CD1c-positive myeloid dendritic cell (primary cell): Measurements from ENCODE around the gene SLC41A2.
A peak's percentile ranks its signal among the peaks of the same experiment; 100 is the strongest.
"Not testable (repeated sequence)": the region's sequence is repeated elsewhere in the genome, so short reads cannot be mapped to it uniquely, and the experiment has no call there.

ENCODE experiments used
- DNase-seq: peaks from one replicate; pipeline ENCODE4 v3.0.0-alpha.2; 2016; ENCODE audit errors: extremely low spot score

The SLC41A2 gene, protein sequence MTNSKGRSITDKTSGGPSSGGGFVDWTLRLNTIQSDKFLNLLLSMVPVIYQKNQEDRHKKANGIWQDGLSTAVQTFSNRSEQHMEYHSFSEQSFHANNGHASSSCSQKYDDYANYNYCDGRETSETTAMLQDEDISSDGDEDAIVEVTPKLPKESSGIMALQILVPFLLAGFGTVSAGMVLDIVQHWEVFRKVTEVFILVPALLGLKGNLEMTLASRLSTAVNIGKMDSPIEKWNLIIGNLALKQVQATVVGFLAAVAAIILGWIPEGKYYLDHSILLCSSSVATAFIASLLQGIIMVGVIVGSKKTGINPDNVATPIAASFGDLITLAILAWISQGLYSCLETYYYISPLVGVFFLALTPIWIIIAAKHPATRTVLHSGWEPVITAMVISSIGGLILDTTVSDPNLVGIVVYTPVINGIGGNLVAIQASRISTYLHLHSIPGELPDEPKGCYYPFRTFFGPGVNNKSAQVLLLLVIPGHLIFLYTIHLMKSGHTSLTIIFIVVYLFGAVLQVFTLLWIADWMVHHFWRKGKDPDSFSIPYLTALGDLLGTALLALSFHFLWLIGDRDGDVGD

DNA sequence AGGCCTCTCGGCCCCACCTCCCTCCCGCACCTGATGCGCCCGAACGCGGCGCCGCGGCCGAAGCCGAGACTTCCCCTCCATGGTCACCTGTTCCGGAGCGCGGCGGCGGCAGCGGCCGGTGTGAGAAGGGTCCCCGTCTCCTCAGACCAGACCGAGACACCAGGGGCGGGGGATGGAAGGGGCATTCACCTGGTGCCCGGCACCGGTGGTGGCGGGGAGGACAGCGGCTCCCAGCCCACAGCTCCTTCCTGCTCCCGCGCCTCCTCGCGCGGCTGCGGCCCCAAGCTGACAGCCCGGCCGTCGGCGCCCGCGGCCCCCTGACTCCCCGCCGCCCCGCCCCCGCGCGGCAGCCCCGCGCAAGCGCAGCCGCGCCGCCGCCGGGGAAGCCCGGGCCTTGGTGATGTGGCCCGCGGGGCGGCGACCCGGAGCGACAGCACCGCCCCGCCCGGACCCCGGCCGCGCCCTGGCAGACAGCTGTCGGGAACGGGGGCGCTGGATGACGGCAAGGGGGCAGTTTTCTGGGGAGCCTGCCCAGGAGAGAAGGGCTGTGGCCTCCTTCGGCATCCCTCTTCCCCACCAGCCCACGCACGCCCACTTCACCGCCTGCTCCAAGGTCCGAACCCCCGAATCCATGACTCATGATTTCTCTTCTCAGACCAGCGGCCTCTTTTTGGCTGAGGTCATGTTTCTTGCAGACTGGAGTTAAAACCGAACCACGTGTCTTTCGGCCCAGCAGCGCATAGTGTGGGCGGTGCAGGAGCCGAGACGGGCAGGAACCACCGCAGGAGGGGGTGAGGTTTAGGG, at the start of gene SLC41A2:
Gene SLC41A2 (minus strand): TSS at position 290 of the 804 bp plus-strand sequence. CDS start 29,763 bp downstream, outside the sequence.
- DNase-seq, result peak; percentile 96

DNA sequence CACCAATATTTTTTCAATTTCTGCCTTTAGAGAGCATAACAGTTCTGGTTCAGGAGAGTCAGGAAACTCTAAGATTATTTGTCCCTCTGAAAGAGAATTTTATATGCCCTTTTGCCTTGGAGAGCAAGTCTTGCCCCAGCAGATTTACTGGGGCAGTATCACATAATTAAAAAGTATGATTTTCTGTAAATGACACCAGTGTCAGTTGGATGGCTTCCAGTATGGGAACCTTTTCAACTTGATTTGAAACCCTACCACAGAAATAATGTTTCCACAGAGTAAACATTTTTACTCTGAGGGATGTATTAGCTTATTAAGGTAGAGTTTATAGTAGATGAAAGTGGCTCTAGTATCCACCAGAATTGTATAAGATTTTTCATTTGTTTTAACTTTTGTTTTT, 43.4 kb upstream of the SLC41A2 start:
- no peak for DNase-seq

DNA sequence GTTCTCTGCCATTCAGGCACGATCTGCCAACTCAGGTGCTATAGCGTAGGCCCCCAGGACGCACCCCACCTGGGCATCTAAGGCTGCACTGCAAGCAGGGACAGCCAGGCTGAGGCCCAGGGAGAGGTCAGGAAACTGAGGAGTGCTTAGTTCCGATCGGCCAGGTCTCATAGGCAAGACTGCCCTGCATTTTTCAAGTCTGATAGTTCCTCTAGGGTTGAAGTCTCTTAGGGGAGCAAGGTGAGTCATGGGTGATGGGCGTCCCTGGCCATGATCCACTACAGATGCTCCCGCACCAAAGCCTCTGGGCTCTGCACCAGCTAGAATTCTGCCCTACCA, 41.2 kb upstream of the SLC41A2 start:
- DNase-seq, result no peak

DNA sequence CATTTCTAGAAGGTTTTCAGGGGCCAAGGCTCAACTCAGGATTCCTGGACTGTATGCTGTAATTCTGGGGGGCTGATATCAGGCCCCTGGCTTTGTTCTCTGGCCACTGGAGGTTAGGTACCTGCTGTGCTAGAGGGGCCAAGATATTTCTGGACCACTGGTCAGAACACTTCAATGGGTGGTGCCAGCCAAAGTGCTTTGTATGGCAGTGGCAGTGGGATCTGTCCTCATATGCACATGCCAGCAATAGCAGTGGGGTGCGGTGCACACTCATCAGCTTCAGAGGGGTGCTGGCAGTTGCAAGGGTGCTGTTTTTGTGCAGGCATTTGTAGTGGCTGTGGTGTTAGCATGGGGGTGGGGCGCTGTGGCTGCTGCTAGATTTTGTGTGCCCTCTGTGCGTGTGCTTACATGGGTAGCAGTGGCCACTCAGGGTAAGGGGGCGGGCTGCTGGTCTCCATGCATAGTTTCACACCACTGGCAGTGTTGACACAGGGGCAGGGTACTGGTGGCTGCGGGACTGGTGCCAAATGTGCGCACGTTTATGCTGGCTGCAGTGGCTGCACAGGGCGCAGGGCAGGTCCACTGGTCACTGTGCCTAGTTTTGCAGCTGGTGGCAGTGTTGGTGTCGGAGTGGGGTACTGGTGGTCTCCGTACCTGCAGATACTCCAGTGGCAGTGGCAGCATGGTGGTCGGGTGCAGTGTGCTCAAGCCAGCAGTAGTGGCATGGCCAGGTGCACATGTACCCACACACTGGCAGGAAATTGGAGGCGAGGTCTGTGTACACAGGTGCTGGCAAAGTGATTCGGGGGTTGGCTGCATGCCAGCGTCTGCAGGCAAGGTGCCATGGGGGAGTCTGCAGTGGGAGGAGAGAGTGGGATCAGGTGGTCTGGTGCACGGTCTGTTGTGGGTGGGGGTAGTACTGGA, 40.6 kb upstream of the SLC41A2 start:
- no peak for DNase-seq

DNA sequence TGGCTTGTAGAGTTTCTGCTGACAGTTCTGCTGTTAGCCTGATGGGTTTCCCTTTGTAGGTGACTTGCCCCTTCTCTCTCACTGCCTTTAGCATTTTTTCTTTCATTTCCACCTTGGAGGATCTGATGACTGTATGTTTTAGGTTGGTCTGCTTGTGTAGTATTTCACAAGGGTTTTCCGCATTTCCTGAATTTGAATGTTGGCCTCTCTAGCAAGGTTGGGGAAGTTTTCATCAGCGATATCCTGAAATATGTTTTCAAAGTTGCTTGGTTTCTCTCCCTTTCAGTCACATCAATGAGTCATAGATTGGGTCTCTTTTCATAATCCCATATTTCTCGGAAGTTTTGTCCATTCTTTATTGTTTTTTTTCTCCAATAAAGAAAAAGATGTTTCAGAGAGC, 39.5 kb upstream of the SLC41A2 start:
- DNase-seq, result peak; percentile 60

DNA sequence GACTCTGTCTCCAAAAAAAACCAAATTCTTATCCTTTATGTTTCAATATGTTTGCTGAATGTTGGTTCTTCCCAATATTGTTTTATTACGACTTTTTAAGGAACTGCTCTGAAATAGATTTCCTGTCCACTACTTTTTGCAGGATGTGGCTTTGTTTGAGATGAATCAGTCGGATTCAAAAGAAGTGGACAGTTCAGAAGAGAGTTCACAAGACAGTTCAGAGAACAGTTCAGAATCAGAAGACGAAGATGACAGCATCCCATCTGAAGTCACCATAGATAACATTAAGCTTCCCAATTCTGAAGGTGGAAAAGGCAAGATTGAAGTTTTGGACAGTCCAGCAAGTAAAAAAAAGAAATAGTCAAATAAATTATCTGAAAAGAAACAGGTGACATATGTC, 36.2 kb upstream of the SLC41A2 start:
- peak; percentile 61 for DNase-seq

DNA sequence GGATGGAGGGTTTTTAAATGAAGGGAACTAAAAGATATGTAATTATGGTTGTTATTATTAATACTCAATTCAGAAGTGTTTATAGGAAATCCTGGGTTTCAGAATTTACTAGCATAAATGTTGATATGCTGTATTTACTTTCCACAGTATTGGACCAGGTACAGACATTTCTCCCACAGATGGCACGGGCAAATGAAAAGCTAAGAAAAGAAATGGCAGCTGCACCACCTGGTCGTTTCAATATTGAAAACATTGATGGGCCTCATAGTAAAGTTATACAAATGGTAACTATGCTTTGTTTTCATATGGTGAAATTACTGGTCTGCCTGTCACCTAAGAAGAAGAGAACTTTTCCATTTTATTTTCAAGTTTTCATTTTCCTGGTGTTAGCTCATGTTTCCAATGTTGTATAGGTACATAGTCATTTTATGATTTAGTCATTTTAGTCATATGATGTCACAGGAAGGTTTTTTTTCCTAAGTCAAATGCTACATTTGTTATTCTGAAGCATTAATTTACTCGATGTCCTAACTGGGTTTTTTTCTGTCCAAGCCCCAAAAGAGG, 33.6 kb upstream of the SLC41A2 start:
- no peak for DNase-seq

DNA sequence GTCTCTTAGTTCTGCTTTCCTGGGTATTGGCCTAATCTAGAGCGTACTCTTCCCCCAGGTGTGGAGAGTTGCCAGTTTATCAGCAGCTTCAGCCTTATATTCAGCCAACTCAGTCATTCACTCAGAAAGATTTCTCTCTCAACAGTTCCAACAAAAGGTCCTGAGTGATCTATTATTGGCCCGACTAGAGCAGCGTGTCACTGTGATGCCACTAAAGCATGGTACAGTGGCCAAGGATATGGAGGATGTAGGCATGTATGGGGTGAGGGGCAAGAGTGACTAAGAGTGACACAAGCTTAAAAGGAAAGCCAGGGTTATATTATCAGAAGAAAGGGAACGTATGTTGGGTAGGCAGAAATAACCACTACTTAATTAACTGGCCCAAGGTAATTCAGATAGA, 32.9 kb upstream of the SLC41A2 start:
- DNase-seq, result no peak

DNA sequence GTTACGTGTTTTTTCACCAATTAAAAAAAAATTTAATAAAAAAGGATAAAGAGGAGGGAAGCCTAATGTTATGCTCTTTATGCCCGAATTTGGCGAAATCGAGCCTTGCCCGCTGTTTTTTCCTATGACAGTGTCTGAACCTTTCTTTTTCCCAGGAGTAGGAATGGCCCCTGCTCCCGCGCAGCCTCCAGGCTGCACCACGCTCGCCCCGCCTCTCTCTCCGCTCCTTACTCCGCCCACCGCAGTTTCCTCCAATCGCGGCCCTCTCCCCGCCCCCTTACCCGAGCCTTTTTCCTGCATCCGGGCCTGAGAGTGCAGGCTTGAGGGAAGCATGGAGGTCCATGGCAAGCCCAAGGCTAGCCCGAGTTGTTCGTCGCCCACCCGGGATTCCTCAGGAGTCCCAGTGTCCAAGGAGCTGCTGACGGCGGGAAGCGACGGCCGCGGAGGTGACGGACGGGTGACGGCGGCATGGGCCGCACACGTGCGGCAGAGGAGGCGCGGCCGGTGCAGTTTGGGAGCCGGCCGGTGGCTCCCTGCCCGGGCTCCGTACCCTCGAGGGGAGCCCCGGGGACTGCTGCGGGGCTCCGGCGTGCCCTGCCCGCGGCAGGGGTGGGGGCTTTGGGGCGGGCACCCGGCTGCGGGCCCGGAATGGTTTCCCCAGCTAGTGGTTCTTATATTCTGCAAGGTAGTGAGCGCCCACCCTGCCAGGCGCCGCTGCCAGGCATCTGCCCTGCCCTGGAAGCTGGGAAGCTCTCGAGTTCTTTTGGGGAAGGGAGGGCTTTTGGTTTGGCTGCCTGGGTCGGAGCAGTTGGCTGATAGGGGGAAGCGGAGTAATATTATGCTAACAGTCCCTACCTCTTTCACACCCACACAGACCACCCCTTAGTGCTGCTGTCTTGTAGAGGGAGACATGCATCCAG, 28.2 kb upstream of the SLC41A2 start, which contains the start of gene NOPCHAP1:
Gene NOPCHAP1 (plus strand): TSS at position 295 of the 920 bp plus-strand sequence. CDS start 37 bp downstream, at position 332.
- DNase-seq, result peak; percentile 93

DNA sequence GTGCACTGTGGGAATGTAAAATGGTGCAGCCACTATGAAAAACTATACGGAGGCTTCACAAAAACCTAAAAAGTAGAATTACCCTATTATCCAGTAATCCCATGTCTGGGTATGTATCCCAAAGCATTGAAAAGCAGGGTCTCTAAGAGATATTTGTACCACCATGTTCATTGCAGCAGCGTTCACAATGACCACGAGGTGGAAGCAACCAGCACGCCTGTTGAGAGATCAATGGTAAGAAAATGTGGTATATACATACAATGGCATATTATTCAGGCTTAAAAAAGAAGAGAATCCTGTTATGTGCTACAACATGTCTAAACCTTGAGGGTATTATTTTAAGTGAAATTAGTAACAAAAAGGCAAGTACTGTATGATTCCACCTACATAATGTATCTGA, 27.1 kb upstream of the SLC41A2 start:
- no peak for DNase-seq

DNA sequence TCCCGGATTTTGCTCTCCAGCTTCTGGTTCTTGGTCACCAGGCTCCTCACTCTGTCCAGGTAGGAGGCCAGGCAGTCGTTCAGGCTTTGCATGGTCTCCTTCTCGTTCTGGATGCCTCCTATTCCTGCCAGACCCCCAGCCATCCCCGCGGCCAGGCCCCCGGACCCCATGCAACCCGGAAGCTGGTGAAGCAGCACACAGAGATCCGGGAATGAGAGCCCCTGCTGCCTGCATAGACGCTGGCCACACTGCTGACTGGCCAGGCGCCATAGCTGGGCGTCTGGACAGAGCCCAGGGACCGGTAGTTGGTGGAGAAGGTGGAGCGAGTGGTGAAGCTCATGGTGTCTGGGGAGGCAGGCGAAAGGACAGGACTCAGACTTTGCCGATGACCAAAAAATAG, 19.6 kb upstream of the SLC41A2 start:
- DNase-seq, result not testable (repeated sequence)

DNA sequence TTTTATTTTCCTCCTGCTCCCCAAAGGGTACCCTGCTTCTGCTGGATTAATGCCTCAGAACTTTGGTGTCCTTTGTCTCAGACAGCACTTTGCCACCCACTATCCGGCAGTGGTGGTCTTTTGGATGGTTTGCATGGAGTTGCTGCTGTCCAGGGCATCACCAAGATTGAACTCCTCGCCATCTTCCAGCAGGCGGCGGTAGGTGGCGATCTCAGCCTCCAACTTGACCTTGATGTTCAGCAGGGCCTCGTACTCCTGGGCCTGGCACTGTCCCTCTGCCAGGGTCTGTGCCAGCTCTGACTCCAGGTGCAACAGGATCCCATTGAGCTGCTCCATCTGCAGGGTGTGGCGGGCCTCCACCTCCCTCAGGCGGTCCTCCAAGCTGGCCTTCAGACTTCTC, 18.6 kb upstream of the SLC41A2 start:
- no peak for DNase-seq

DNA sequence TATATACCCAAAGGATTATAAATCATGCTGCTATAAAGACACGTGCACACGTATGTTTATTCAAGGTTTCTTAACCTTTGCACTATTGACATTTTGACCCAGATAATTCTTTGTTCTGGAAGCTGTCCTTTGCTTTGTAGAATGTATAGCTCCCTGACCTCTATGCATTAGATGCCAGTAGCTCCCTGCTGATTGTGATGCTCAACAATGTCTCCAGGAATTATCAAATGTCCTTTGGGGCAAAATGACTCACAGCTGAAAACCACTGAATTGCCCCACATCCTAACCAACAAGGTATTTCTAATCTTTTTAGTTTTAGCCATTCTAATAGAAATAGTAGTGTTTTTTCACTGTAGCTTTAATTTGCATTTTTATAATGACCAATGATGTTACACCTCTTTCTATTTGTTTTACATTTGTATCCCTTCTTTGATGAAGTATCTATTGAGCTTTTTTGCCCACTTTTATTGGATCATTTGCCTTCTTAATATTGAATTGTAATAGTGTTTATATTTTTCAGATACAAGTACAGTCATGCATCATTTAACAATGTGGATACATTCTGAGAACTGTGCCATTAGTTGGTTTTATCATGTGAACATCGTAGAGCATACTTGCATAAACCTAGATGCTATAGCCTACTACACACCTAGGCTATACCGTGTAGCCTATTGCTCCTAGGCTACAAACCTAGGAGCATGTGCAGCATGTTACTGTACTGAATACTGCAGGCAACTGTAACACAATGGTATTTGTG, 17.7 kb upstream of the SLC41A2 start:
- DNase-seq, result peak; percentile 36

DNA sequence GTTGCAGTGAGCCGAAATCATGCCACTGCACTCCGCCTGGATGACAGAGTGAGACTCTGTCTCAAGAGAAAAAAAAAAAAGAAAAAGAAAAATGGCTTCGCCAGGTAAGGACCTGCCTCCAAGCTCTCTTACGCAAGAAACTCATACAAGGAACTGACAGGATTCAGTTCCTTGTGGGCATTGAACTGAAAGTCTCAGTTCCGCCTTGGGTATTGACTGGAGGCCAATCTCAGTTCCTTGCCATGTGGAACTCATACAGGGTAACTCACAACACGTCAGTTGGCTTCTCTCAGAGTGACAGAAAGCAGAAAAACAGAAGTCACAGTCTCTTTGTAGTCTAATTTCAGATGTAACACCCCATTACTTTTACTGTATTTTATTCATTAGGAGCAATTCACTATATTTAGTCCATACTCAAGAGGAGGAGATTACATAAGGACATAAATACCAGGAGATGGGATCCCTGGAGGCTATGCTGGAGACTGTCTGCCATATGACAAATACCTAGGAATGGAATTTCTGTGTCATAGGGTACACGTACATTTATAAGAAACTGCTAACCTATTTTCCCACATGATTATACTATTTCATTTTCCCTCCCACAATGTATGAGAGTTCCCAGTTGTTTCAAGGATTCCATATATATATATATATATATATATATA, 16.7 kb upstream of the SLC41A2 start:
- peak; percentile 92 for DNase-seq

DNA sequence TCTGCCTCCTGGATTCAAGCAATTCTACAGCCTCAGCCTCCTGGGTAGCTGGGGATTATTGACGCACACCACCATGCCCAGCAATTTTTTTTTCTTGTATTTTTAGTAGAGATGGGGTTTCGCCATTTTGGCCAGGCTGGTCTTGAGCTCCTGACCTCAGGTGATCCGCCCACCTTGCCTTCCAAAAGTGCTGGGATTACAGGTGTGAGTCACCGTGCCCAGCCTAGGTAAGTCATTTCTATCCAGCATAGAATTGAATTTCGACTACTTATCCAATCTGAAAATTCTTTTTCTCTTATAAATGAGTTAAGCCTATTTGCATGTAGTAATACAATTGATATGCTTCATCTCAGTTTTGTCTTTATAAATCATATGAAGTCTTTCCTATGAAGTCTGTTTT, 15.2 kb upstream of the SLC41A2 start:
- no peak for DNase-seq

DNA sequence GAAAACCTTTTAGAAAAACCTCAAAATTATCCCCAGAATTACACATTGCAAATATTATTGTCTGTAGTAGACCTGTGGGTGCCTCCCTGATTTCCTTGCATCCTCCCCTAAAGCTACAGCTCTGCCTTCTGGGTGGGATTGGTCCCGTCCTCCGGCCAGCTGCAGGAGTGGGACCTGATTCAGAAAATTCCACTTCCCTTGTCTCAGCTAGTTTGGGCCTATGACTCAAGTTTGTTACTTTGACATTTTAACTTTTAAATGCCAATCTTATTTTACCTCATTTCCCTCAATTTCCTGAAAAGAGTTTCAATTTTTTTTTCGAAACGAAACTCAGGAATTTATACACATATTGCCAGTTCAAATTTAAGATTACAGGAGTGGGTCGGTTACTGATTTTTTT, 13.2 kb upstream of the SLC41A2 start:
- DNase-seq, result peak; percentile 61

DNA sequence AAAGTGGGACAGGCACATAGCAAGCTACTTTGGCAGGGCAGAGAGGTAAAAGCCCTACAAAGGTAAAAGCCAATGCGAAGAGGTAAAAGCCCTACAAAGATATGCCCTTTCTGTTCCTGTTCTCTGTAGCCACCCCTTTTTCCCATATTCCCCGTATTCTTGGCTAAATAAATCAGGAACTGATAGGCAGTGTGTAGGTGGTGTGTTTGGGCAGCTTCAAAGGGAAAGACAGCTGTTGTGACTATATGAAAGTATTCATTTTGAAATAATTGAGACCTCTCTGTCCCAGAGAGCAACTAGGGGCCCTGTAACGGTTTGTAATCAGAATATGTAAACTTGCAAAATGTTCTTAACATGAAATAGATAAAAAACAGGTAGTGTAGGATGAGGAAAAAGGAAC, 11.3 kb upstream of the SLC41A2 start:
- DNase-seq, result peak; percentile 86

DNA sequence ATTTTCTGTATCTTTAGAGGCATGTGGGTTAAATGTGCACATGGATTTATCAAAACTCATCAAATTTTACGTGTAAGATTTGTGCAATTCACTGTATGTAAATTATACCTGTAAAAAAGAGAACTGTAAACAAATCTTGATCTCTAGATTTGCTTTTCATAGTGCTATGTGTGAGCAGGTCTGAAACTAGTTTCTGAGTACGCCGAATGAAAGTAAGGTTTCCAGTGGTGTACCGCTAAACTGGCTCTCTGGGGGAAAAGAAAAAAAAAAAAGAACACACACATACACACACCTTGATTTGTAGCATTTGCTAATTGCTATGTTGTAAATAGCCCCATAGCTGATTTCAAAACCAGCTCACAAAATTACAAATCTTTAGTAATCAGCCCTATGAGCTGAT, 8.6 kb upstream of the SLC41A2 start:
- no peak for DNase-seq

DNA sequence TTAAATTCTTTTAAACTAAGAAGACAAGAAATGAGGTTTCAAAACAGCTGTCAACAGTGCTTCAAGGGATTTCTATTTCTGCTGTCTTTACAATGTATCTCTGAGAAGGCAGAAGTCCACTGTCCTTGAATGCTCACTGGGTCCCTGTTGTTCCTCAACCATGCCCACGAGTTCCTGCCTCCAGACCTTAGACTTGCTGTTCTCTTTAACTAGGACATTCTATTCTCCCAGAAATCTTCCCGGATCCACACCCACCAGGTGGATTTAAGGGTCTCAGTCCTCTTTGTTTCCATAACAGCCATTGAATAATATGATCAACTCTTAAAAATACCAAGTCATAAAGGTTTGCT, 6.7 kb upstream of the SLC41A2 start:
- DNase-seq, result peak; percentile 26
